D721Med (cell line): ENCODE measurements around the gene PLTP.
"Not testable (repeated sequence)": the region's sequence is repeated elsewhere in the genome, so short reads cannot be mapped to it uniquely, and the experiment has no call there.

ENCODE experiments used
- DNase-seq: peaks from one replicate; pipeline ENCODE4 v3.0.0; 2011; ENCODE audit warnings: low spot score; ENCODE audit not compliant: insufficient read length
- FAIRE-seq: peaks from 2 replicates; lab custom pipeline; 2011; peaks lifted over from hg19 to GRCh38; lab: Jason Lieb, UNC
- TF ChIP-seq, protein P1 (sequence below): IDR thresholded peaks from 2 replicates; pipeline ENCODE4 v1.5.1; 2012; ENCODE audit warnings: mild to moderate bottlenecking, control low read depth; ENCODE audit not compliant: insufficient read depth; ENCODE audit errors: missing control alignments

PLTP gene

DNA sequence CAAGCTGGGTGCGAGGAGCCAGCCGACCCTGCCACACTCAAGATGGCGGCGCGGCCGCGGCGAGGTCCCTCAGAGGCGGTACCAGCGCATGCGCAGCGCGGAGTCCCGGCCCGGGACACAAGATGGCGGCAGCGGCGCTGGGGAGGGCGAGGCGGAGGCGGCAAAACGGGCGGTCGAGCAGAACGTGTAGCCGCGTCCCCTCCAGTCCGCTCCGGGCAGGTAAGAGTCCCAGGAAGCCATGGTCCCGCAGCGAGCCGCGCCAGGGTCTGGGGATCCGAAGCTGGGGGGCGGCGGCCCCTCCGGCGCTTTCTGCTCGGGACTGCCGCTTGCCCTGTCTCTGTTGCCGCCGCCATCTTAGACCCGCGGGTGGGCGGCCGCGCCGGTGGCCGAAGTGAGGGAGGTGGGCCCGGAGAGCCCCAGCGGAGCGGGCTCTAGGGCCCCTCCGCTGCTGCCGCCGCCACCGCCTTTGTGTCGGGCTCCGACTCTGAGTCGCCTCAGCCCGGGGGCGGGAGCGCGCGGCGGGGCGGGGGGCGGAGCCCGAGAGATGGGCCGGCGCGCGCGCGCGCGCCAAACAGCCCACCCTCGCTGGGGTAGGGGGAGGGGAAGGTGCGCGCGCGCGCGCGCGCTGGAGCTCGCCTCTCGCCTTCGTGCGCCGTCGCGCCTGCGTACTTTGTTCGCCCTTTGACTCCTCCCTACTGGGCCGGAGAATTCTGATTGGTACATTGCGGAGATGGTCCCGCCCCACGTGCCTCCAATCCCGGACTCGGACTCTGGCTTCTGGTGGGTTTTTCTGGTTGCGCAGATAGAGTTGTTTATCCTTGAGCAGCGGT is 22.8 kb upstream of the PLTP start, which contains the start of gene PCIF1:
Gene PCIF1 (plus strand): TSS at position 98 of the 830 bp plus-strand sequence. CDS start 4,317 bp downstream, outside the sequence.
- TF ChIP-seq, protein P1, sequence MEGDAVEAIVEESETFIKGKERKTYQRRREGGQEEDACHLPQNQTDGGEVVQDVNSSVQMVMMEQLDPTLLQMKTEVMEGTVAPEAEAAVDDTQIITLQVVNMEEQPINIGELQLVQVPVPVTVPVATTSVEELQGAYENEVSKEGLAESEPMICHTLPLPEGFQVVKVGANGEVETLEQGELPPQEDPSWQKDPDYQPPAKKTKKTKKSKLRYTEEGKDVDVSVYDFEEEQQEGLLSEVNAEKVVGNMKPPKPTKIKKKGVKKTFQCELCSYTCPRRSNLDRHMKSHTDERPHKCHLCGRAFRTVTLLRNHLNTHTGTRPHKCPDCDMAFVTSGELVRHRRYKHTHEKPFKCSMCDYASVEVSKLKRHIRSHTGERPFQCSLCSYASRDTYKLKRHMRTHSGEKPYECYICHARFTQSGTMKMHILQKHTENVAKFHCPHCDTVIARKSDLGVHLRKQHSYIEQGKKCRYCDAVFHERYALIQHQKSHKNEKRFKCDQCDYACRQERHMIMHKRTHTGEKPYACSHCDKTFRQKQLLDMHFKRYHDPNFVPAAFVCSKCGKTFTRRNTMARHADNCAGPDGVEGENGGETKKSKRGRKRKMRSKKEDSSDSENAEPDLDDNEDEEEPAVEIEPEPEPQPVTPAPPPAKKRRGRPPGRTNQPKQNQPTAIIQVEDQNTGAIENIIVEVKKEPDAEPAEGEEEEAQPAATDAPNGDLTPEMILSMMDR, result no peak
- FAIRE-seq, result no peak
- DNase-seq, result peak; percentile 95

DNA sequence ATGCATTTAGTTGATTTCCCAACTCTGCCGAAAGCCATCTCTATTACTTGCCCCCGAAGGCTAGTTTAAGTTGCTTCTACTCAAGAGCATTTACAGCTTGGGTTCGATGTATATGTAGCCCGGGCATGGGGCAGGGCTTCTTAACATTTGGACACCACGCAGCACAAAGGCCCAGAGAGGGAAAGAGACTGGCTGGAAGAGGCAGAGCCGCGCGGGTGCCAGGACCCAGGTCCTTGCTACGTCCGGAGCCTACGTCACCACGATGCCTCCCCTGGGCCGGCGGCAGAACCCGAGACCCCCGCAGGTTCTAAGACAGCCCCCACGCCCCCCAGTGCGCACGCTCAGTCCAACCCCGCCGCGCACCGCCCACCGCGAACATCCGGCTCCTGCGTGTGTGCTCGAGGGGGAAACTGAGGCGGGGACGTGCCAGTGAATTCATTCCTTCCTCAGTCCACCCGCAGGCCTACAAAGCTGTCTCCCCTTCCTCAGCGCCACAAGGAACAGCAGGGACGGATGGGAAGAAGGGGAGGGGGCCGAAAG is 22.2 kb upstream of the PLTP start:
- TF ChIP-seq, protein P1, result no peak
- FAIRE-seq (no peak), DNase-seq (no peak)

DNA sequence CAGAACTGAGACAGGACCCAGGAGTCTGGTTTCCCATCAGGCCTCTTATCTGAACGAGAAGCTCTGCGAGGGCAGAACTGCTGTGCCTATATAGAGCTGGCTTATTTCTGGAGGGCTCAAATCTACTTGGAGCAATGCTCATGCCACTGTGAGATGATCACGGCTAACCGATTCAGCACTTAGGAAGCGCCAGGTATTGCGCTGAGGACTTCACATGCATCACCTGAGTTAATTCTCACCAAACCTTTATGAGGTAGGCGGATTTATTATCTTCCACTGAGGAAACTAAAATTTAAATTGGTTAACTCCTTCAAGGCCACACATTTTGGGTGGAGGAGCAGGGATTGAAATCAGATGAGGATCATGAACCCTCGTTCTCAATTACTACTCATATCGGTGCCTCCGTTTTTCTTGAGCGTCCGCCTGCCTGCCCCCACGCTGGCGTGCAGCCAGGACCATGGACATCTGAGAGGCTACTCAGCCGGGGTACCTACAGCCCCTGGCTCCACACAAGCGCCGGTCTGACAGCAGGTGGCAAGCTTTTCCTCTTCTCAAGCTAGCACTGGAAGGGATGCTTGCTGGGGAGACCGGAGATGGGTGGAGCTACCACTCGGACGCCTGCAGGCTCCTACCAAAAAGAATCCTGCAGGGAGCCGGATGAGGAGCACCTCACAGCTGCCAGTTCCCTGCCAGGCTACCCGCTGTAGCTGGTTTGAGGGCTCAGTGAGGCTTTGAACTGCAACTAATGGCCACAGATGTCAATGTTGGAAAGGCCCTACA is 21.5 kb upstream of the PLTP start:
- TF ChIP-seq, protein P1, result peak; percentile 30
- no peak for FAIRE-seq
- DNase-seq, result peak; percentile 75

DNA sequence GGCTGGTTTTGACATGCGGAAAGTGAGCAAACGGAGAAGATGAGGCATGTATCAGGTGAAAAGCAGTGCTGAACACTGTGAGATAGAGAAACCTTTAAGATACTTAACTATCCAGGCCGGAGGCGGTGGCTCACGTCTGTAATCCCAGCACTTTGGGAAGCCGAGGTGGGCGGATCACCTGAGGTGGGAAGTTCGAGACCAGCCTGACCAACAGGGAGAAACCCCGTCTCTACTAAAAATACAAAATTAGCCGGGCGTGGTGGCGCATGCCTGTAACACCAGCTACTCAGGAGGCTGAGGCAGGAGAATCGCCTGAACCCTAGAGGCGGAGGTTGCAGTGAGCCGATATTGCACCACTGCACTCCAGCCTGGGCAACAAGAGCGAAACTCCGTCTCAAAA is 19.7 kb upstream of the PLTP start:
- DNase-seq, FAIRE-seq: not testable (repeated sequence)

DNA sequence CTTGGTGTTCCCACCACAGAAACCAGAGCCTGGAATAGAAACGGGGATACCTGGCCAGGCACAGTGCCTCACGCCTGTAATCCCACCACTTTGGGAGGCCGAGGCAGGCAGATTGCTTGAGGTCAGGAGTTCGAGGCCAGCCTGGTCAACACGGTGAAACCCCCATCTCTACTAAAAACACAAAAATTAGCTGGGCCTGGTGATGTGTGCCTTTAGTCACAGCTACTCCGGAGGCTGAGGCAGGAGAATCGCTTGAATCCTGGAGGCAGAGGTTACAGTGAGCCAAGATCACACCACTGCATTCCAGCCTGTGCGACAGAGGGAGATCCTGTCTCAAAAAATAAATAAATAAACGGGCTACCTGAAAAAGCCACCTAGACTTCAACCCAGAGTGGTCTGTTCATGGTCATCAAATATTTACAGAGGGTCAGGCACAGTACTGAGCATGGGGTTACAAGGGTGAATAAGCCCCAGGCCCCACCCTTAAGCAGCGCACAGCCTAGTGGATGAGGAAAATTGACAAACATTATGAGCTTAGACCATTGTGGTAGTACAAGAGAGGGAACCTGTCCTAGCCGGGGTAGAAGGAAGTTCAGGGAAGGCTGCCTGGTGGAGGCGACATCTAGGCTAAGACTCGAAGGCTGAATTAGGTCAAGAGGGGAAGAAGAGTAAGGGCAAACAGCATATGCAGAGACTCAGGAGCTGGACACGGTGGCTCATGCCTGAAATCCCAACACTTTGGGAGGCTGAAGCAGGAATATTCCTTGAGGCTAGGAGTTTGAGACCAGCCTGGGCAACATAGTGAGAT is 15.3 kb upstream of the PLTP start:
- FAIRE-seq, result no peak
- TF ChIP-seq, protein P1, result no peak
- DNase-seq, result no peak

DNA sequence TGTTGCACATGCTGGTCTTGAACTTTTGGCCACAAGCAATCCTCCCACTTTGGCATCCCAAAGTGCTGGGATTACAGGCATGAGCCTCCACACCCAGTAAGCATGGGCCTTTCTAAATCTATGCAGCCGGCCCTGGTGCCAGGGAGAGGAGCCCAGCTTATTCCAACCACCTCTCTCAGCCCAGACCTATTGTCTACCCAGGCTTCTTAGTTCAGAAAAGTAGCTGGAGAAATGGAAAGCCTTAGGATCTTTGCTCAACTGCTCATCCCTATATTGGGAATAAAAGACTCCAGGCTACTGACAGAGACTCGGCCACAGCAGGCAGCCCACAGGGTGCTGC is 14.7 kb upstream of the PLTP start:
- TF ChIP-seq, protein P1, result no peak
- no peak for FAIRE-seq
- no peak for DNase-seq

DNA sequence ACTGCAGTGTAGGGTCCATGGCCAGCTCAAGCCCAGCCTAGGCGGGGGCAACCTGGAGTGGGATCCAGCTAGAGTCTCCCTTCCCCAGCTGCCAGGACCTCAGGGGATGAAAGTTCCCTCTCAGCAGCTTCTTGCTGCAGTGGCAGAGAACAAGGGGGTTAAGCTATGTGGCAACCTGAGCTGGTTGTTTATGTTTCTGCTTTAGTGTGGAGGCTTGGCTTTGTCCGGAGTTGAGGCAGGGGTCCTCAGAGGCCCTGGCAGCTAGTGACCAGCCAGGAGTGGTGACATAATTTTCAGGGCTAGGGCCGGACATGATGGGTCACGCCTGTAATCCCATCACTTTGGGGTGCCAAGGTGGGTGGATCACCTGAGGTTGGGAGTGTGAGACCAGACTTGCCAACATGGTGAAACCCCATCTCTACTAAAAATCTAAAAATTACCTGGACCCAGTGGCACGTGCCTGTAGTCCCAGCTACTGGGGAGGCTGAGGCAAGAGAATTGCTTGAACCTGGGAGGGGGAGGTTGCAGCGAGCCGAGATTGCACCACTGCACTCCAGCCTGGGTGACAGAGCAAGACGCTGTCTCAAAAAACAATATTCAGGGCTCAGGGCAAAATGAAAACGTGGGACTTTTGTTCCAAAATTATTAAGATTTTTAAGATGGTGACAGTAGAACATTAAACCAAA is 14.0 kb upstream of the PLTP start:
- DNase-seq (no peak), FAIRE-seq (no peak)
- TF ChIP-seq, protein P1, result no peak
